Esophagus squamous epithelium (tissue), 4 donors: Measurements from ENCODE around the gene GRIK2.

Source experiments
- CTCF ChIP-seq, 6 experiments: fragments of 450-650 bp in 4 of 6; fragments of 200-600 bp in 2 of 6; sonication (generic) in 2 of 6; IDR thresholded peaks; one replicate each; pipeline ENCODE4 v1.5.1; 2016 to 2019; ENCODE audit warnings: antibody characterized with exemption in 6 of 6, mild to moderate bottlenecking in 4 of 6, moderate library complexity in 4 of 6
- POLR2A ChIP-seq, 4 donors: fragments of 450-650 bp; IDR thresholded peaks; one replicate each; pipeline ENCODE4 v1.6.1; 2017; ENCODE audit warnings: antibody characterized with exemption in 4 of 4, mild to moderate bottlenecking in 4 of 4, moderate library complexity in 3 of 4

- TF ChIP-seq CTCF (IDR thresholded peaks at IDR 0.05): no peak
- TF ChIP-seq POLR2A (IDR thresholded peaks at IDR 0.05): no peak
These were observed 213.7 kb downstream of the GRIK2 start for GRCh38 chr6:101607111-101607690.
